HG03565 (cell line): ENCODE data around the gene MACROD2.

Source experiments
- ATAC-seq: cut with Tn5 transposase; IDR thresholded peaks from one replicate; pipeline ENCODE4 v1.9.1; 2021; ENCODE audit warnings: mild to moderate bottlenecking, moderate library complexity; ENCODE audit not compliant: unreplicated experiment

The MACROD2 gene

DNA sequence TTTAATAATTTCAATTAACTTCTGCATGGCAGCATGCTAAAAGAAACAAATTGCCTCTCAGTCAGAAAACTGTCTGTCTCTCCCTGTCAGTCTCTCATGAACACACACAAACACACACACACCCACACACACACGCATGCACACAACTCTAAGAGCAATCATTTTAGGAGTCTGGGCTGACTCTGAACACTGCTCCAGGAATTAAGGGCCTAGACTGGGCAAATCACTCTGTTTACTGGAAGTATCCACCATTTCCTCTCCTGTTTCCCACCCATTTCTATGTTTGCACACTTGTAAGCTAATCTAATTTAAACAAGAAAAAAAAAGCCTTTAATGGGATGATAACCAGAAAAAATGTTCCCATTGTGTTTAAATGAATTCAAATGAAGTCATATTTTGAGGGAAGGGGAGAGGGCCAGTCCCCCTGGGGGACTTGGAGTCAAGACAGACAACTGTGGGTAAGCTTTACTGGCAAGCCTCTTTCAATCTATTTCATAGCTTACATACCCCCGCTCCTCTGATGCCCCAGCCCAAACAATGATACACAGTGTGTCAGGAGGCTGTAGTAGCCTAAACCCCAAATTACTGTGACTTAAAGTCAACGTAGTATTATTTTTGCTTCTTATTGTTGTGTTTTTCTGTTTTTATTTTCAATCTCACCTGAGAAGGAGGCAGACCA is 789.9 kb downstream of the MACROD2 start:
- ATAC-seq = no peak

- no peak for ATAC-seq
These were observed 794.9 kb downstream of the MACROD2 start for GRCh38 chr20:14790190-14790589.

DNA sequence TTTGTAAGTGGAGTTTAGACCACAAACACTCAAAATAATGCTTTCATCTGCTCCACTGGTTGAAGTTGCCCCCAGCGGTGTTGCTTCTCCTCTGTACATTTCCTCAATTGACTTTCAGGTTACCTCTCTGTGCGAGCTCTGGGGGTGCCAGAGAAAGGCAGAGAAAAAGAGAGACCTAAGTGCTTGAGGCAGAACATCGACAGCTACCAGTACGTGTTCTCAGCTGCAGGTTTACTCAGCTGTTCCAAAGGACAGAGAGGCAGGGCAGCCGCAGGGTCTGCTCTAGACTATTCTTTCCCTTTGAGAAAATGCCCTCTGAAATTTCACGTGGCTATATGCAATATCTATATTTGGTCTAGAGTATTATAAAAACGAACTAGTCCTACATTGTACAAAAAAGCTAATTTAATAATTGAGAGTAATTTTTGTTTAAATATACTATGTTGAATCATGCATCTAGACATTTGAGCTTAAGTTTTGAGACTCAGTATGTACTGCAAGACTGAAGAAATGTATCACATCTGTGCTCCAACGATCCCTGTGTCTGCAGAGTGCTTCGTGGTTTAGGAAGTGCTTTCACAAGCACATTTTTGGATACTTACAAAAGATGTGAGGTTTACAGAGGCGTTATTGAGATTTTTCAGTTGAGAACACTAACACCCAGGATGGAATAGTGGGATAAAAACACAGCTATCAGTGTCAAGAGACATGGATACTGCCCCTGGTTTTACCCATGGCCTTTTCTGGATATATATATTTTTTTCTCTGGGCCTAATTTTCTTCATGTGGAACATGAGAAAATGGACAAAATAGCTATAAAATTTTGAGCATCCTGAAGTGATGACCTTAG is 795.7 kb downstream of the MACROD2 start:
- no peak for ATAC-seq

GRCh38 chr20:14792915-14793314 is 797.6 kb downstream of the MACROD2 start:
- no peak for ATAC-seq

DNA sequence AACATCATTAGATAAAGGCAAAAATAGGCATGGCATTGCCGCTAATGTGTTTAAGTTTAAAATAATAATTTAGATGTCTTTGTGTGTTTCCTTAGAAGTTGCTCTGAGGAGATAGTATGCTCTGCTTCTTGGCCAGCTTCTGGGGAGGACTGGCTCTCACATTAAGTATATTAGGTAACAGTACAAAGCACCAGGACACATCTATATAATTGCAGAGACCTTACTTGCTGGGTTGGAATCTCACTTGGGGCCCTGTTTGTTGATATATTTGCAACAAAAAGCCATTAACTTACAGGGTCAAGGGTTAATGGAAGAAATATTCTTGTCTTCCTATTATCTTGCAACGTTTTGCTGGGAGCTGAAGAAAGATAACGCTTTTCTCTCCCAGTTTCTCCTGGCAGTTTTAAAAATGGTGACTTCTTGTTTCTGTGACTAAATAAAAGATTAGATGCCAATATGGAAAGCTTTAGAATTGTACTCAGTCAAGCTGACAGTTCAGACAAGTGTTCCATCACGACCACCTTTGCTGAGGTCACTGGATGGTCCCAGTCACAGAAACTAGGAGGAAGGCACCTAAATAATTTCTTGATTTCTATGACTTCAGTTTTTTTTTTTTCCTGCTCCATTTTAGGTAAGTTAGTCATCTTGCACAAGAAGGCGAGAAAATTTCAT is 804.4 kb downstream of the MACROD2 start:
- no peak for ATAC-seq

DNA sequence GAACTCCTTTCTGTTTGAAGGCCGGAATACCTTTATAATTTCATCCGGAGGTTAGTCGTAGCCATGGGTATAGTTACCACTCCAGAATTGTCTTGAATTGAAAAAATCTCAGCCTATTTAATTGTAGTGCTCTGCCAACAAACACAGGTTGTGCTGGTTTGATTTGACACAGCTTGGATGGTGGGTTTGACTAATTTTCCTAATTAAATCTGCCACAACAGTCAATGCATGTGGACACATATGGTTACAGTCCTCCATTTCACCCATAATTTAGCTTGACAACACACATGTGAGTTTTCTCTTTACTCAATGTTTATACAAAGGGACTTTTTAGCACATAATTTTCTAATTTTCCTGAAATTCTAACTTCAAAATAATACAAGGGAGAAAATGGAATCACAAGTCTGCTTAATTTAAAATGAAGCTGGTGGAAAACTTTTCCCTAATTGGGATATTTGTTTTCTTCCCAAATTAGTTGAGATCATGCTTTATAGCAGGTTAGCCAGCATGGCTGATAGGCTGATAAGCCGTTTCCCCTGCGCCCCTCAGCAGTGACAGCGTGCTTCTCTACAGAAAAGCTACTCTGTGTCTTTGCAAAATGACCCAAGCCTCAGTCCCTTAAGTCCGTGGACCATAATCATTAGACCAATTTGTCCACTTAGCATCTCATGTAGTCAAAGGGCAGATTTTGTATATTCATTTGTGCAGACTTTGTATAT is 805.5 kb downstream of the MACROD2 start:
- no peak for ATAC-seq

GRCh38 chr20:14801591-14802325 is 806.4 kb downstream of the MACROD2 start:
- ATAC-seq = no peak

- ATAC-seq = no peak
These were observed 811.9 kb downstream of the MACROD2 start for GRCh38 chr20:14807224-14807623.

DNA sequence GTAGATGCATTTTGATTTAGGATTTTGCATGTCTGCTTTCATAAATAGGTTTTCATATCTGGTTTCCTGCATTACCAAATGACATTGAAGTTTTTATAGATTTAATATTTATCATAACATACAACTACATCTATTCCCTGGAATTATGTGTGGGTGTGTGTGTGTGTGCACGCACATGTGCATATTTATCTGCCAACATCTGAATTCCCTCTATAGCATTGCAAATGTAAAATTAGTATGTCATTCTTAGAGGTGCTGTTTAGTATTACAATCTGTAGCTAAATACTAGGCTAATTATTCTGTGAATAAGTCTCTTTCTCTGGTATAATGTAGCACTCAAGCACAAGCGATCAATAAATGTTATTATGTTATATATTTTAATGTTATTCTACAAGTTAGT is 820.0 kb downstream of the MACROD2 start:
- ATAC-seq = no peak

DNA sequence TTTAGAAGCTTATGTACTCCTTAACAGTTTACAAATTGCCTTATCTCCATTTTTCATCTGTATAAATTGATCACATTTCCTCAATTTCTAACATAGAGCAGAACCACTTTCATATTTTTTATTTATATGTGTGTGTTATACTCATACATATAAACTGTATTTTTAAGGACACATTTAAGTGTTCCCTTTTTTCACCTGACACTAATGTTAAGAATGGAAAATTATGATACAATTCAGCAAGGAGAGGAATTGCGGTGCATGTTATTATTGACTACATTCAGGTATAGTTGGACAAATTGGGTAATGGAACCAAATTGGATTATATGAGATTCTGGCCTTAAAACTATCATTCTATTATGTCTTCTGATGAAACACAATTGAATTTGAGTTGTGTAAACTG is 821.2 kb downstream of the MACROD2 start:
- no peak for ATAC-seq

GRCh38 chr20:14817101-14817500 is 821.8 kb downstream of the MACROD2 start:
- ATAC-seq = no peak

DNA sequence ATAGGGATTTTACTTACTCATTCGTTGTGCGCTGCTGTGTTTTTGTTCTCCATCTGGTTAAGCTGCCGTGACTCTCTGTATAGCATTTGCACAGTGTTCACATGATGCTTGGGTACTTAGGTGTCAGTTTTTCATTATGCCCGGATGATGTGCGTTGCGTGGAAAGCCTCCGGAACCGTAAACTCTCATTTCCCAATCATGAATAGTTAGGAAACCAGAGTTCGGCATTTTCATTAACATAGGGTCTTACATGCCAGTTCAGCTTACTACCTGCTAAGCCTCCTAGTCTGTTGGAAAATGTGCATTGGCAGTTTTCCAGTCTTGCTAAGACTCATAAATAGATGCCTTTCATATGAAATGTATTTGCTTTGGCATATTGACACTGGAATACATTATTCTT is 825.5 kb downstream of the MACROD2 start:
- ATAC-seq = no peak

GRCh38 chr20:14821251-14821650 is 825.9 kb downstream of the MACROD2 start:
- no peak for ATAC-seq

DNA sequence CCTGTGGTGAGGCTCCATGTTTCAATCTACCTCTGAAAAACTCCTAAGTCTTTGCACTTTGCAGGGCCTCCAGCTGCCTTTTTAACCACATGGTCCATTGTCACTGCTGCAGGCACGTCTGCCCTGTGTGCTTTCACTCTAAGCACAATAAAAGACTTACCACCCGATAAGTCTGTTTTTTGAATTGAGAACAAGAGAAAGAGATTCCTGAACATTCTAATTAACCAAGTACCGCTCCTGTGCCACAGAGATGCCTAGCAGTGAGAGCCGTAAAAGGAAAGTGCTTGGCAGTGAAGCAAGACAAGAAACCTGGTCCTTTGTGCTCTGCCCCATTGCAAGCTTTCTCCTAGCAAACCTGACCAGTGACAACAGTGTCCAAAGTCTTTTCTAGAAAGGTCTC is 829.7 kb downstream of the MACROD2 start:
- ATAC-seq = no peak

DNA sequence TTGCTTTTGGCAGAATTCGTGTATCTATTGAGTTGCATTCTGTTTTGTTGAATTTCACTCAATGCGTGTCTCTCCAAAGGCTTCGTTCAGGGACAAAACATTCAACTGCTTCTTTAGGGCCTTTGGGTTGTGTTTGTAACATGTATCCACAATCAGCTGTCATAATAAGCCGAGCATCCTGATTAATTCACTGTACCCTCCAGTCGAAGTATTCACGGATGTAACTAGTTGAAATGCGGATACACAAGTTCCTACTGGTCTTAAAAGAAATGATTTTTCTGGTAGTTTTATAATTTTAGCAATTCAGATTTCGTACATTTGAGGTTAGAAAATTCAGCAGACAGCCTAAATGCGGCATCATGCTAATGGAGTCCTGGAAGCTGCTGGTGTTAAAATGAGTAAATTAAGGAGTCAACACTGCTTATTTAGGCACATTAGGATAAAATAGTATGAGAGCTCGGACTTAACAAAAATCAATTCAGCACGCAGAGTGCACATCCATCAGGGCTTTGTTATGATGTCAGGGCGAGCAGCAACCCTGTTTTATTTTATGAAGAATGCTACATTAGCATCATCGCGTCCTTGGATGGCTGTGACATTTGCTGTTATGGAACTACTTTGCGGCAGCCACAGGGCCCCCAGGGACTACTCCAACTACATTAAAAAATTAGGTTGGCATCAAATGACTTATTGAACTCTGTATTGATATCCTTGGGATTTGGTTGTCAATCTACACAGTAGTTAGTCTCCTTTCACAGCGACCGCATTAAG is 831.4 kb downstream of the MACROD2 start:
- ATAC-seq = no peak

GRCh38 chr20:14828459-14828858 is 833.1 kb downstream of the MACROD2 start:
- no peak for ATAC-seq

DNA sequence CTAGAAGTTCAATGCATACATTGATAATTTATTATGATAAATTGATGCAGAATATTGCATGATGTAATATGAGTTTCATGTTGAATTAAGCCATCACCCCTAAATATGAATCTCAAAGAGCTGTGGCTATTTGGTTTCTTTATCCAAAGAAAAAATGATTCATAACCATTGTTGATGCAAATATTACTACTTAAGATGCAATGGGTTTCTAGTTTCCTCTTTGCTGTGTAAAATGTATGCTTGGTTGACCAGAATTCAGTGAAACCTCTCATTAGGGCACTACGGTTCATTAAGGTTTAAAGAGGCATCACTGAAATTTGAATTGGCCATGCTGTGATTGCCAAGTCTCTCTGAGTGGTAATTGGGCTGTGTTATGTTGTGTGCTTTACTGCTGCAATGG is 834.6 kb downstream of the MACROD2 start:
- peak; percentile 37 for ATAC-seq

GRCh38 chr20:14830466-14830865 is 835.1 kb downstream of the MACROD2 start:
- peak; percentile 71 for ATAC-seq

GRCh38 chr20:14830899-14831298 is 835.6 kb downstream of the MACROD2 start:
- ATAC-seq = no peak

DNA sequence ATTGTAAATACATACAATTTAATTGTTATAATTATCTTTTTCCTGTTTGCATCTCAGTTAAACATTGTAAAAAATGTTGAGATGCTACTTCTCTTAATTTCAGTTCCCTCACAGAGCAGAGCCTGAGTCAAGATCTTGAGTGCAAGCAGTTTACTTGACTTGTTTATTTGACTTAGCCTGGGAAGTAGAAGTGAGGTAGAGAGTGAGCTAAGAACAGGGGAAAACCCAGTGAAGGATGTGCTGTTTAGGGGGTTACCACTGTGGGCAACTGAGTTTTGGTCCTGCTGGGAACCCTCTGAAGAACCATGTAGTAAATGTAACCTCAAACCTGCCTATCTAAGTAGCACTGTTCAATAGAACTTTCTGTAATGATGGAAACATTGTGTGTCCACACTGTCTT is 837.3 kb downstream of the MACROD2 start:
- peak; percentile 55 for ATAC-seq
